Measurements from ENCODE around the gene CASP1.
A peak's percentile ranks its signal among the peaks of the same experiment; 100 is the strongest.

Gene CASP1

DNA sequence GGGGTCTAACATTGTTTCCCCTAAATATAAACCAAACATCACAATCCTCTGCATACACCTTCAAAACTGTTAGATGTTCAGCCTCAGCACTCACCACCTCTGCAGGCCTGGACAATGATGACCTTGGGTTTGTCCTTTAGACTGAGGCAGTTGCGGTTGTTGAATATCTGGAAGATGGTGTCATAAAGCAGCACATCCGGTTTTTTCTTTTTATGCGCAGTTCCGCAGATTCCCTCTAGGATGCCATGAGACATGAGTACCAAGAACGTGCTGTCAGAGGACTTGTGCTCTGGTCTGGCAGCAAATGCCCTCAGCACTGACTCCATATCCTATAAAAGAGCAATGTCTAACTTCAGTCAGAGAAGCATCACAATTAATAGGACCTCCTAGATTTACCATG, 34.8 kb downstream of the CASP1 start:
- DNase-seq (ENCODE audit: low read depth), result peak; percentile 26
- H3K4me3 ChIP-seq (ENCODE audit: low read depth, low read length), result no peak overlapping the region
- TF ChIP-seq CTCF (conservative IDR thresholded peaks at IDR 0.05; ENCODE audit: low read depth, low read length), result peak; percentile 31

DNA sequence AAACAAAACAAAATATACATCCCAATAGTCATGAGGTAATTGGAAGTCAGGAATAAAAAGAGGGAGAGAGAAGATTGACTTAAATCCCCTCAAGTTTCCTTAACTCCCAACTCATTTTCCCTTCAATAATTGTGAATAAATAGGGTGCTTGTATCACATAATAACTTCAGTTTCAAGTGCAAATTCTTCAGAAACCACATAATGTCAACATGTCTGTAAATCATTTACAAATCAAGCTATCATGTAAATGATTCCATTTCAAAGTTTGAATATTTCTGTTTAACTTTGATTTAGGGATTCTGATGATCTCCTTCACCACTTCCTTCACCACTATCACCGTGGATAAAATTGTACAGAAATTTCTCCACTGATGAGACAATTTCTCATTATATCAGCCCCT, 35.2 kb downstream of the CASP1 start:
- TF ChIP-seq CTCF (conservative IDR thresholded peaks at IDR 0.05; ENCODE audit: low read depth, low read length), result no peak
- no peak overlapping the region for H3K4me3 ChIP-seq (ENCODE audit: low read depth, low read length)
- no peak for DNase-seq (ENCODE audit: low read depth)

DNA sequence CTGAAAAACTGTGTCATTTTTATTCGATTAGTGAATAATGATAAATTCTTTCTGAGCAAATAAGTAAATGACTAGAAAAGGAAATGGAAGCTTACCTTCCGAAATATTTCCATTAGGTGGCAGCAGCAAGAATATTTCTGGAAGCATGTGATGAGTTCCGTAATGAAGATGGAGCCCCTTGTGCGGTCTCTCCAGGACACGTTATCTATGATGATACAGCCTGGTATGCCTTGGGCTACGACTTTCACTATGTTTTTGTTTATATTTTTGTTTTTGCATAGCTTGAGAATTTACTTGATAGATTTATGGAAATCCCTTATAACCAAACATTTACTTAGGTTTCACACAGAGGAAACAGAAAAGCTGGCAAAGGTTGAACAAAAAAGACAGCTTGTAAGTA, 37.7 kb downstream of the CASP1 start:
- DNase-seq (ENCODE audit: low read depth), result peak; percentile 69
- H3K4me3 ChIP-seq (ENCODE audit: low read depth, low read length), result no peak overlapping the region
- peak; percentile 43 for TF ChIP-seq CTCF (conservative IDR thresholded peaks at IDR 0.05; ENCODE audit: low read depth, low read length)

DNA sequence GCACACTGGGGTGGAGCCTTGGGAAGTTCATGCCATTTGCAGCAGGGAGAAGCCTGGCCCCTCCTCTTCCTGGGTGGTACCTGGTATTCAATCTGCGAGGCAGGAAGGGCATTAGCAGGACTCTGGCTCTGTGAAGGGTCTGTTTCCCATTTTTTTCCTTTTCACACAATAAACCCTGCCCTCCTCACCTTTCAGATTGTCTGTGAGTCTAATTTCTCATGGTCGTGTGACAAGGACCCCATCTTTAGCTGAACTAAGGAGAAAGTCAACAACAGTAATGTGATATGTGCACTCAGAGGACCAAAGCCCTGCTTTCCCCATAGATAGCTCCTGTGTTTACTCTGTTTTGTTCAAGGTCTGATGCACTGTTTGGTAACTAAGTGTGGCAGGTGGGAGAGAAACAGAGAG, 39.9 kb downstream of the CASP1 start:
- TF ChIP-seq CTCF (conservative IDR thresholded peaks at IDR 0.05; ENCODE audit: low read depth, low read length), result no peak
- no peak overlapping the region for H3K4me3 ChIP-seq (ENCODE audit: low read depth, low read length)
- no peak for DNase-seq (ENCODE audit: low read depth)

- DNase-seq (ENCODE audit: low read depth), result no peak
- TF ChIP-seq CTCF (conservative IDR thresholded peaks at IDR 0.05; ENCODE audit: low read depth, low read length), result no peak
- no peak overlapping the region for H3K4me3 ChIP-seq (ENCODE audit: low read depth, low read length)
Observed at GRCh38 chr11:104992781-104993180, 42.2 kb downstream of the CASP1 start.

- no peak for DNase-seq (ENCODE audit: low read depth)
- TF ChIP-seq CTCF (conservative IDR thresholded peaks at IDR 0.05; ENCODE audit: low read depth, low read length), result no peak
- no peak overlapping the region for H3K4me3 ChIP-seq (ENCODE audit: low read depth, low read length)
Observed at GRCh38 chr11:104991994-104992393, 43.0 kb downstream of the CASP1 start.

DNA sequence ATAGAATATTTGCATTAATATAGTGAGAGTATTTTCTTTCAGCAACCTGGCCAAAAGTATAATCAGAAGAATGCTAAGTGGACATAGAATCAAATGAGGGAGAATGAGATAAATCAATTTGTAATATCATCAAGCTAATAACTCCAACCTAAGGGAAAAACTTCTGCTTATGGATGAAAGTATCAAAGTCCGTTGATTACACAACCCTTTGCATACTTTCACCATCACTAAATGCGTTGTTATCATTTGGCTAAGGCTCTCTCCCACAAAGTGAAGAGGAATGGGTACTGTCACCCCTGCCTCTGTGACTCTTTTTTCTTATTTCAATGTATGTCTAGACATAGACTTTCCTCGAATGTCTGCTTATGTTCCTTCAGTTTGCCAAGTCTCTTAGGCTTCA, 50.1 kb downstream of the CASP1 start:
- DNase-seq (ENCODE audit: low read depth), result no peak
- TF ChIP-seq CTCF (conservative IDR thresholded peaks at IDR 0.05; ENCODE audit: low read depth, low read length), result no peak
- H3K4me3 ChIP-seq (ENCODE audit: low read depth, low read length), result no peak overlapping the region

Measured in choroid plexus epithelial cell (primary cell).